Measurements from ENCODE around the gene NTSR1.

Gene NTSR1

DNA sequence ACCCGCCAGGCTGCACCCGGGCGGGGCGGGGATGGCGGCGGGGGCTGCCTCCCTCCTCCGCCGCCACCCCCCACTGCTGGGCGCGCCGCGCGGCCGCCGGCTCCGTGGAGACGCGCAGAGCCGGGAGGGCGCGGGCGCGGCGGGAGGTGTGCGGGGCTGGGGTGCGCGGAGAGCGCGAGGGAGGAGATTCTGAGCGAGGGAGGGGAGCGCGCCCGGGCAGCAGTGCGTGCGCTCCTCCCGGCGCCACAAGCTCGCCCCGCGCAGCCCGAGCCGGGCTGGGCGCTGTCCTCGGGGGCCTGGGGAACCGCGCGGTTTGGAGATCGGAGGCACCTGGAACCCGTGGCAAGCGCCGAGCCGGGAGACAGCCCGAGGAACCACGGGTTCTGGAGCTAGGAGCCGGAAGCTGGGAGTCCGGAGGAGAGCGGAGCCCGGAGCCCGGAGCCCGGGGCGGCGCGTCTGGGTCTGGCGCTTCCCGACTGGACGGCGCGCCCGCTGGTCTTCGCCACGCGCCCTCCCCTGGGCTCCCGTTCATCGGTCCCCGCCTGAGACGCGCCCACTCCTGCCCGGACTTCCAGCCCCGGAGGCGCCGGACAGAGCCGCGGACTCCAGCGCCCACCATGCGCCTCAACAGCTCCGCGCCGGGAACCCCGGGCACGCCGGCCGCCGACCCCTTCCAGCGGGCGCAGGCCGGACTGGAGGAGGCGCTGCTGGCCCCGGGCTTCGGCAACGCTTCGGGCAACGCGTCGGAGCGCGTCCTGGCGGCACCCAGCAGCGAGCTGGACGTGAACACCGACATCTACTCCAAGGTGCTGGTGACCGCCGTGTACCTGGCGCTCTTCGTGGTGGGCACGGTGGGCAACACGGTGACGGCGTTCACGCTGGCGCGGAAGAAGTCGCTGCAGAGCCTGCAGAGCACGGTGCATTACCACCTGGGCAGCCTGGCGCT lies at the start of gene NTSR1:
Gene NTSR1, plus strand, starts transcription at position 246 of the 946 bp plus-strand sequence. Its CDS starts 372 bp downstream, at position 618.
- DNase-seq (ENCODE audit: low read depth in 1 of 2, low spot score in 1 of 2) = no peak

DNA sequence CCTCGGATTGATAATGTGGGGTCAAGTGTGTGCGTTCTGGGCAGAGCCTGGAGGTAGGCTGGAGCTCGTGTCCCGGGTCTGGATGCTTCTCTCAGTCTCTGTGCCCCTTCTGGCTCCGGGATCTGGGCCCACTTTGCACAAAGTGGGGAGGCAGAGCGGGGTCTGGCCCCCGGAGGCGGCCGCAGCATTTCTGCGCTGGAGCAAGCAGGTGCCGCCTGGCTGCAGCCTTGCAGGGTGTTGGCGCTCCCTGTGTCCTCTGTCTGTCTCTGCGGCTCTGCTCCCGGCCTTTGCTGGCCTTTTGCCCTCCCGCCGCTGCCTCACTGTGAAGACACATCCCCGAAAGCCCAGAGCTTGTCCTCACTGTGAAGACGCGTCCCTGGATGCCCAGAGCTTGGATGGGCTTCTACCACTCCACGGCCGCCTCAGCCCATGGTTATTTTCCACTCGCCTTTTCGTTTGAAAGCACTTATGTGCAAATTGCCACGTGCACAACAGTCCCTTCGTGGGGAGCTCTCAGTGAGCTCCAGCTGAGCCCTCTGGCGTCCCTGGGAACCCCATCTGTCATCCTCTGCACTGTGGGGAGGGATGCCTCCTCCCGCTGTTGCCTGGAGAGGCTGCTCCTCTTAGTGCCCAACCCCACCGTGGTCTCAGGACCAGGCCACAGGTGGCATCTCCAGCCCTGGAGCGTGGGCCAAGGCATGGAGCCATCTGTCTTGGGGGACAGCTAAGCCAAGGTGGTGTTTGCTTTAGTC lies 49.0 kb upstream of the NTSR1 start:
- DNase-seq (ENCODE audit: low read depth in 1 of 2, low spot score in 1 of 2) = no peak

DNA sequence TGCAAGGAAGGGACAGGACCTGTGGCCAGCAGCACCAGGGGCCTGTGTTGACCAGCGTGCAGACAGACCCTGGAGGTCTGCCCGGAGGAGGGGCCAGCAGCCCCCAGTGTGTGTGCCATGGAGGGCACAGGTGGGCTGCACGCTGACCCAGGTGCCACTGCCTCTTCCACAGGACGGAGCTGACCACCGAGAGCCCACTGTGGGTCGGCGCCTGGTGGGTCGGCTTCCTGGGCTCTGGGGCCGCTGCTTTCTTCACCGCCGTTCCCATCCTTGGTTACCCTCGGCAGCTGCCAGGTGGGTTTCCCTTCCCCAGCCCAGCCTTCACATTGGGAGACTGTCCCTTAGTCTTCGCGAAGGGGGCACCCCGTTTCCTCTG lies 48.4 kb upstream of the NTSR1 start:
- no peak for DNase-seq (ENCODE audit: low read depth in 1 of 2, low spot score in 1 of 2)

DNA sequence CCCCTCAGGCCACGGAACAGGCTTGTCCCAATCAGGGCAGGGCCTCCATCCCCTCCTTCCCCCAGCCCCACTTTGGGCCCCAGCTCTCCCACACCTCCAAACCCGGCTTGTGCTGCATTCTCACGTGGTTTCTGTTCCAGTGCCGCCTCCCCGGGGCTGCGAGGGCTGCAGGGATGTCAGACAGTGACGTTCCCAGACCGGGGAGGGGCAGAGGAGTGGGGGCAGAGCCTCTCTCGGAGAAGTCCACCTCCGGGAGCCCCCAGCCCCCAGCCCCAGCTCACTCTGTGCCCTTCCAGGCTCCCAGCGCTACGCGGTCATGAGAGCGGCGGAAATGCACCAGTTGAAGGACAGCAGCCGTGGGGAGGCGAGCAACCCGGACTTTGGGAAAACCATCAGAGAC lies 47.9 kb upstream of the NTSR1 start:
- no peak for DNase-seq (ENCODE audit: low read depth in 1 of 2, low spot score in 1 of 2)

DNA sequence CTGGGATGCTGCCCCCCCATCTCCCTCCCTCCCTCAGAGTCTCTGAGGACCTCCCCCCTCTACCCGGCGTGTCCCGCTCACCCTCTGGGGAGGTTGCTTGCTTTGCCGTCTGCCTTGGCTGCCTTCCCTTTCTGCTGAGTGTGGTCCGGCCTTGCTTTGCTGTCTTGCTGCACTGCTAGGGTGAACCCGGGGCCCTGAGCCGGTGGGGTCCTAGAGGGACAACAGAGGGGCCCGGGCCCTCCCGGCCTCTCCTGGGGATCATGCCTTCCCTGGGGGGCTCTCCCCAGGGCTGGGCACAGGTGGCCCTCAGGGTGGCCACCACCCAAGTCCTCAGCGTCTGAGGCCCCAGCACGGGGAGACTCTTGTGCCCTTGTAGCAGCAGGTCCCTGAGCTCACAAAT lies 47.0 kb upstream of the NTSR1 start:
- no peak for DNase-seq (ENCODE audit: low read depth in 1 of 2, low spot score in 1 of 2)

DNA sequence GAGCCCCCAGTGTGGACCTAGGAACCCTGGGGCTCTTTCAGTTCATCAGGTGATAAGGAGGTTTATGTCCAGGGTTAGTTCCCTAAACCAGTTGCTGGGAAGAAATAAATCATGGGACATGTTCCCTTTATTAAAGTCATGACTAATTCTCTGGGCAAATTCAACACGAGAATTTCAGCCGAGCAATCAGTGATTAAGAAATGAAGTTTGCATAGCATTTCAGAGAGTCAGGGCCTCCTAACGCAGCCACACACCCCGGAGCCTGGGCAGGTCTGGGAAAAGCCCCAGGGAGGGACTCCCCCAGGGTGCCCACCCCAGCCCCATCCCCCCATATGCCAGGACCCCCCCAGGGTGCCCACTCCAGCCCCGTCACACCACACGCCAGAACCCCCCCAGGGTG lies 46.2 kb upstream of the NTSR1 start:
- no peak for DNase-seq (ENCODE audit: low read depth in 1 of 2, low spot score in 1 of 2)

DNA sequence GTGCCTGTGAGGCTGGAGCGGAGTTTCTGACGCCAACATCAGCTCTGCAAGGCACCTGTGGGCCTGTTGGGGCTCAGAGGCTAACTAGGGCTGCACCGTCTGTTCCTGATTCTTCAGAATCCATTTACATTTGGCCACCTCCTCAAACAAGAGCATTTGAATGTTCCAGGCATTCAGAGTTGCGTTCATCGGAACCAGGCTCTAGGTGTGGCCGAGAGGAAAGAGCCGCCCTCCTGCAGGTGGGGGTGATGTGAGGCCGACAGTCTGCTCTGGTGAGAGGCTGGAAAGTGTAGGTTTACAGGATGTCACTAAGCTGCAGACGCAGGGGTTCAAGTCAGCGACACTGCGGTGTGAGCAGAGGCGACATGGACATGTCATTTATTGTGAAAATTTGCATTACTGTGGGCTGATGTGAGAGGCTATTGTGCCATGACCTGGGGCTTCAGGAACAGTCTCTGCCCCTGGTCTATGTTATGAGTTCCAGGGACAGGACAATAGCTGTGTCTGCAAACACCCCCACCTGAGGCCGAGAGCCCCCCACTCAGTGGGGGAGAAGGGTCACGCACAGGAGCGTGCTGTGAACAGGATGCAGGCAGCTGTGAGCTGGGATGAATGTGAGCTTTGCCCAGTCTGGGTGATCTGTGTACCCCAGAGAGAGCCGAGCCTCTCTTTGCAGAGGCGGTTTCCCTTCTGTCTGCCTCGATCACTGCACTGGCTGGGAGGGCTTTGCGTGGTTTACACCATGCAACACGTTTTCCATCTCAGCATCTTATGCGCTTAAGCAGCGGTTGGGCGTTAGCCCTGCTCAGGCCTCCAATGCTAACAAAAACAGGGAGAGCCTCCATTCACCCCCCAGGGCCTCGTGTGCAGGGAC lies 45.3 kb upstream of the NTSR1 start:
- DNase-seq (ENCODE audit: low read depth in 1 of 2, low spot score in 1 of 2) = no peak

DNA sequence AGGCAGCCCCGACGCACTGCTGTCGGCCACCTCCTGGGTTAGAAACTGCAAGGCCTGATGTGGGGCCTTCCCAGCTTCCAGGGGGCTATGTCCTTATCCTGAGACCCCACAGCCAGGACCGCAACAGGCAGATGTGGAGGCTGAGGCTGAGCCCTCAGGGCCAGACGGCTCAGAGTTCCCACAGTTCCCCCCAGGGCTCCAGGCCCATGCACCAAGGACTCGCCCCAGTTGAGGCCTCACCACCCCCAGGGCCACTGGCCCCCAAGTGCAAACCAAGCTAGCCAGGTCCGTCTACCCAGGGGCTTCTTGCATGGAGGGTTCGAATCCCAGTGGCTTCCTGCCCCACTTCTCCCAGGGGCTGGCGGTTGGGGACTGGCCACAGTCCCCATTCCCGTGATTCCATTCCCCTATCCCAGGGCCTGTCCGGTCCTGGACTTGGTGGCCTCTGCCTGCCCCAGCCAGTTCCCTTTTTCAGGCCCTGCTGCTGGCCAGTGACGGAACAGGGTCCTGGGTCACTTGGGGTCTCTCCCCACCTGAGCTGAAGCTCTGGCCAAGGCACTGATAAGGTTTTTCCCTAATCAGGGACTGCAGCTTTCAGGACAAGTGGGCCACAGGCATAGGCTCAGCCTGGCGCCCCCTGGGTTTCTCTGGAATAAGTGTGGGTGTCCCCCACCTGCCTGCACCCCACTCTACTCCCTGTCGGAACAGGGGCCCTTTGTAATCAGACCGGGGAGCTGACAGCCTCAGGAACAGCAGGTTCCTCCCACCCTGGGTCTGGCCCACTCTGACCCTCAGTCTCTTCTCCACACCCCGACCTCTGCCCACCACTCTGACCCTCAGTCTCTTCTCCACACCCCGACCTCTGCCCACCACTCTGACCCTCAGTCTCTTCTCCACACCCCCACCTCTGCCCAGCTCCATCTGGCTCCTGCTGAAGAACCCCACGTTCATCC lies 44.3 kb upstream of the NTSR1 start:
- DNase-seq (ENCODE audit: low read depth in 1 of 2, low spot score in 1 of 2) = no peak

DNA sequence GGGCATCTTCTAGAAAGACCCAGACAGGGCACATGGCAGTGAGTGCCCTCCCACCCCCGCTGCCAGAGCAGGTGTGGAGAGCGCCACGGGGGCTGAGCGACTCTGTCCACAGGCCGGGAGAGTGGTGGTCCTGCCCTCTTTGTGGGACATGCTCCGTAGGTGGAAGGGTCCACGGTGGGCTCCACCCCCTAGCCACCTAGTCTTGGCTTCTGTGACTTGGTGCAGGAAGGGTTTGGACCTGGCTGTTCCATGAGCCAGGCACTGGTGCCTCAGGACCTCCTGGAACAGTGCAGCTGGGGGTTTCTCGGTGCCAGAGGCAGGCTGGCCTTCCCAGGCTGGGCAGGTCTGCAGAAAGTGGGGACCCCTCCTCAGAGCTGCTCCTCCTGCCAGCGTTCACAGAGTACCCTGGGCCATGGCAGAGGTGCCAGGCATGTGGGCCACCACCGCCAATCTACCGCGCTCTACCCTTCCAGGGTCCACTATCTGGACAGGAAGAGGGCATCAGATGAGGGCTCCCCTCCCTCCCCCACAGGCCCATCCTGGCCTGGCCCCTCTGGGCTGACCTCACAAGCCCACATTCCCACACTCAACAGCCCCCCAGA lies 43.4 kb upstream of the NTSR1 start:
- no peak for DNase-seq (ENCODE audit: low read depth in 1 of 2, low spot score in 1 of 2)

DNA sequence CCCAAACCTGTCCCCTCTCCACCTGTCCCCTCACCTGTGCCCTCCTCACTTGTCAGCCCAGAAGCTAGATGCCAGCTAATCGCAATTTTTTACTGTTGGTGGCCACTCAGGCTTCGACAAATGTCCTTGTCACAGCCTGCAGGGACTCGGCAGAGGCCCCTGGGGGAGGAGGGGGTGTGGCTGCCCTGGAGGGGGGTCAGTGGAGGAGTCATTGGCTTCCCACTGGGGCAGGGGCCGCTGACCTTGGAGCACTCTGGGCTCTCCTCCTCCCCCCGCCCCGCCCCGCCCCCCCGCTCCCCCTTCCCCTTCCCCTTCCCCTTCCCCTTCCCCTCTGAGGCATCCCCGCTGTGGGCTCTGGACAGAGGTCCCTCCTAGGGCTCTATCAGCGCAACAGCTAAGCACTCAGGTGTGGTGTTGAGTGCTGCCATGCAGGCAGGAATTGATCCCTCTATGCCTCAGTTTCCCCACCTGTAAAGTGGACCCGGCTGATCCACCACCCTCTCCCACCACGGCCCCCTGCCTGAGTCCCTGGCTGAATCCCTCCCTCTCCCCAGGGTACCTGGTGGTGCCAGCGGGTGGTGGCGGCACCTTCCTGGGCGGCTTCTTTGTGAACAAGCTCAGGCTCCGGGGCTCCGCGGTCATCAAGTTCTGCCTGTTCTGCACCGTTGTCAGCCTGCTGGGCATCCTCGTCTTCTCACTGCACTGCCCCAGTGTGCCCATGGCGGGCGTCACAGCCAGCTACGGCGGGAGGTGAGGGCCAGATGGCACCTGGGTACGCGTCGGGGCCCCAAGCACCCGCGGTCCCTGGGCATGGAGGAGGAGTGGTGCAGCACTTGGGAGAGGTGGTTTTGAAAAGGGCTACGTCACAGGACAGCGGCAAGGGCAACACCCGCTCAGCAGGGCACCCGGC lies 42.6 kb upstream of the NTSR1 start:
- no peak for DNase-seq (ENCODE audit: low read depth in 1 of 2, low spot score in 1 of 2)

DNA sequence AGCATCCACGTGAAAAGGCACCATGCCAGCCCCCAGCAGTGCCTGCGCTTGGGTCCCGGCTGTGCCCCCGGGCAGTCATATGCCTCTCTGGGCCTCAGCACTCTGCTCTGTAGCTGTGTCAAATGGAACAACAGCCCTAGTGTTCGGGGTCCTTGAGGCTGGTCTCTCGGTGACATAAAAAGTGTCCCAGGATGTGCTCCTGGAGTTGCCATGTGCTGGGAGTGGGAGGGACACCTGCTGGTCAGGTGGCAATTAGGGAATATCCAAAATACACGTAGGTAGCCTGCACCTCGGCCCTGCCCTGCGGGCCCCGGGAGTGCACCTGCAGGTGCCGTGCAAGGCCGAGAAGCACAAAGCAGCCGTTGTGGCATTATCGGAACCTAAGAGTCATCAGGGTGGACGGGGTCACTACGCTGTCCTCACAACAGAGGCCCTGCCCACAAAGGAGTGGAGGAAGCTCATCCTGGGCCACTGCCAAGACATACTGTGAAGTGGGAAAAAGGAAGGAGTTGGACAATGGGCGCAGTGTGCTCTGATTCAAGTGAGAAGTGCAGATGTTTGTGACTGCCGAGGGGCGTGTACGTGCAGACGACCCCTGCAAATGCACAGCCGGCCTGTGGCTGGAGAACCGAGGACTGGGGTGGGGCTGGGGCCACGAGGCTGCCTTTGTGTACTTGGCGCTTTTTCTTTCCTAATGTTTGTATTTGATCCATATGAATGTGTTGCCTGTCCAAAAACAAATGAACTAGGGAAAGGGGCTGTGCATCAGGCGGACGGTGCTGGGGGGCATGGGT lies 41.7 kb upstream of the NTSR1 start:
- DNase-seq (ENCODE audit: low read depth in 1 of 2, low spot score in 1 of 2) = no peak

DNA sequence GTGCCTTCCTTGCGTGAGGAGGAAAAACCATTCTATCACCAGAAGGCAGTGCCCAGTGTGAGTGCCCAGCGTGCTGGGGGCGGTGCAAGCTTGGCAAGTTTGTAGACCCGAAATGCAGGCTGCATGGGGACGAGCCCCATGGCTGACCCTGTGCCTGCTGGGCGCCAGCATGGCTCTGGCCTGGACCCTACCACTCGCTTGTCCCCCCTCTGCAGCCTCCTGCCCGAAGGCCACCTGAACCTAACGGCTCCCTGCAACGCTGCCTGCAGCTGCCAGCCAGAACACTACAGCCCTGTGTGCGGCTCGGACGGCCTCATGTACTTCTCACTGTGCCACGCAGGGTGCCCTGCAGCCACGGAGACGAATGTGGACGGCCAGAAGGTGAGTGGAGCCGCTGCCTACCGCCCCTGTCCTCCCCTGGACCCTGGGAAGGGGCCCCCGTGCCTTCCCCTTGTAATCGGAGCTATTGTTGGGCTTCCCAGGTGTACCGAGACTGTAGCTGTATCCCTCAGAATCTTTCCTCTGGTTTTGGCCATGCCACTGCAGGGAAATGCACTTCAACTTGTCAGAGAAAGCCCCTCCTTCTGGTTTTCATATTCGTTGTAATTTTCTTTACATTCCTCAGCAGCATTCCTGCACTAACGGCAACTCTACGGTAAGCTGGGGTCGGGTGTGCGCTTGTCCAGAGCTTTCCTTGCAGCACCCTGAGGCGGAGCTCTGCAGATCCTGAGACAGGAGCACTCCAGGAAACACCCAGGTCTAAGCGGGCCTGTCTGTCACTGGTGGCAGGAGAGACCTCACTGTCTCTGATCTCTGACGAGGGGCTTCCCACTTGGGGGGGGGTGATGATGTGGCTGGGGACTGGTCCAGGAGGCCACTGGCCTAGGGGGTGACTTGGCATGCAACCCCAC lies 40.9 kb upstream of the NTSR1 start:
- no peak for DNase-seq (ENCODE audit: low read depth in 1 of 2, low spot score in 1 of 2)

DNA sequence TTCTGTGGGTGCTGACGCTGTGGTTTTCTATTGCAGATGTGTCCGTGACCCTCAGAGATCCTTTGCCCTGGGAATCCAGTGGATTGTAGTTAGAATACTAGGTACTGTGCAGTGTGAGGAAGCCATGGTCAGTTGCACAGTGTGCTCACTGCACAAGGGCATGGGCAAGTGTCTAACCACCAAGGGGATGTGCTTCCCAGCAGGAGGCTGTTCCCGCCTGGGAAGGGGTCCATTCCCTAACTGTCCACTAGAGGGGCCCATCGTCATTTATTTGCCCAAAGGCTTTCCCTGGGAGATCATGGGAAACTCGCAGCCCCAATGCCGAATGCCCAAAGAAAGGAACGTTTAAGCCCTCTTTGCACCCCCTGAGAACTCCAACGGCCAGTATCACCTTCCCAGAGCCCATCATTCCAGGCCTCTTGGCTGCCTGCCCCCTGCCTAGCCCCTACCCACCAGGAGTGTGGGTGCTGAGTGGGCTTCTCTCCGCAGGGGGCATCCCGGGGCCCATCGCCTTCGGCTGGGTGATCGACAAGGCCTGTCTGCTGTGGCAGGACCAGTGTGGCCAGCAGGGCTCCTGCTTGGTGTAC lies 40.1 kb upstream of the NTSR1 start:
- DNase-seq (ENCODE audit: low read depth in 1 of 2, low spot score in 1 of 2) = no peak

DNA sequence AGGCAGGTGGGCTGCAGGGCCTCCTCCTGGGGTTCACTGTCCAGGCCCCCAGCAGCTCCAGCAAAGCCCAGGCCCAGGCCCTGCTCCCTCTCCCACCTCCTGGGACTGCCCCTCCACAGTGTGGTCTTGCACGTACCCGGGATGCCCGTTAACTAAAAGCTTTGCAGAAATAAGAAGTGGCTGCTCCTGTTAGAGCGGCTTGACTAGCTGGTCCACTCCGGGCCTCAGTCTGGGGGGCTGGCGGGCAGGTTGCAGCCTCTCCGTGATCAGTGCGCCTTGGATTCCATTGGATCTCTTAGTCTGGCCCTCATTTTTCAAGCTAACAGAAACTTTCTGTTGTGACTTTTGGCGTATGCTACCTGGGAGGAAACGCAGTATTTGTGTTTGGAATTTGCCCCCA lies 39.4 kb upstream of the NTSR1 start:
- DNase-seq (ENCODE audit: low read depth in 1 of 2, low spot score in 1 of 2) = no peak

DNA sequence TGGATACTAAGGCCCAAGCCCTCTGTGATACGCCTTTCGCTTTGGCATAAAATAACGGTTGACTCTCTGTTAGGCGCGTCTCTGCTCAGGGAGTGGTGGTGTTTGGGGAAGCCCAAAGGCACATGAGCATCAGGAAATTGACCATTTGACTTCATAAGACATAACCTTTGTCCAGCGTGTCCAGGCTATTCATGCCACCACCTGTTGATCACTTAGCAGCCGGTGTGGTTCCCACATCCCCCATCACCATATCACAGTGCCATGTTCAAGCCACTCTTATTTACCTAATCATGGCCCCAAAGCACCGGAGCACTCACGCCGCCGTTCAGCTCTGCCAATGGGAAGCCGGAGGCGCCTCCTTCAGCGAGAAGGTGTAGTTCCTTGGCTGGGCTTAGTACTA lies 38.5 kb upstream of the NTSR1 start:
- DNase-seq (ENCODE audit: low read depth in 1 of 2, low spot score in 1 of 2) = no peak

DNA sequence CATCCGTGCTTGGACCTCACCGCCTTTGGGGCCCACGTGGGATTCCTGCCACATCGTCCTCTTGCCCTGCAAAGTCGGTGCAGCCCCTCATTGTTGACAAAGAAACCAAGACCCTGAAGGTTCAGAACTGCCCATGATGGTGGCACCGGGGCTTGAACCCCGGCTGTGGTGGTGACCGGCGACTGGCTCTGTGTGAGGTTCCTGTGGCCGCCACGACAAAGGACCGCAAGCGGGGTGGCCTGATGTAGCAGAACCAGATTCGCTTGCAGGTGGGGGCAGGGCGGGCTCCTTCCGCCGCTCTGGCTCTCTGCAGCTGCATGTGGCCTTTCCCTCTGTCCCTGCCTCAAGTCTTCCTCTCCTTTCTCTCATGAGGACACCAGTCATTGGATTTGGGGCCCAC lies 37.6 kb upstream of the NTSR1 start:
- no peak for DNase-seq (ENCODE audit: low read depth in 1 of 2, low spot score in 1 of 2)

DNA sequence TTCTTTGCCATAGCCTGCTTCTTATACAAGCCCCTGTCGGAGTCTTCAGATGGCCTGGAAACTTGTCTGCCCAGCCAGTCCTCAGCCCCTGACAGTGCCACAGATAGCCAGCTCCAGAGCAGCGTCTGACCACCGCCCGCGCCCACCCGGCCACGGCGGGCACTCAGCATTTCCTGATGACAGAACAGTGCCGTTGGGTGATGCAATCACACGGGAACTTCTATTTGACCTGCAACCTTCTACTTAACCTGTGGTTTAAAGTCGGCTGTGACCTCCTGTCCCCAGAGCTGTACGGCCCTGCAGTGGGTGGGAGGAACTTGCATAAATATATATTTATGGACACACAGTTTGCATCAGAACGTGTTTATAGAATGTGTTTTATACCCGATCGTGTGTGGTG lies 36.9 kb upstream of the NTSR1 start:
- DNase-seq (ENCODE audit: low read depth in 1 of 2, low spot score in 1 of 2) = no peak
